GM23338 (cell line): Measurements from ENCODE around the gene SPP2. TPM values are rescaled to one million over a fixed set of nuclear protein-coding genes. Genes with fewer than 3 reads are reported as not detected.

Source experiments
- ATAC-seq: fragments of 200-7000 bp; cut with Tn5 transposase; 3 replicates; pipeline ENCODE4 v1.9.1; 2020
- DNase-seq: peaks from one replicate; pipeline ENCODE4 v3.0.0-alpha.2; 2015; ENCODE audit warnings: low spot score
- H2AFZ ChIP-seq: fragments of 200-600 bp; sonication (generic); 2 replicates; pipeline ENCODE4 v1.8.0; 2016; ENCODE audit warnings: antibody characterized with exemption, mild to moderate bottlenecking, moderate library complexity
- H3F3A ChIP-seq: fragments of 200-600 bp; sonication (generic); replicated peaks from 2 replicates; pipeline ENCODE4 v1.8.0; 2017; ENCODE audit warnings: antibody characterized with exemption, mixed run types, low read depth
- H3K27ac ChIP-seq: fragments of 200-600 bp; sonication (generic); 2 replicates; pipeline ENCODE4 v1.6.1; 2016; ENCODE audit warnings: low read depth
- H3K27me3 ChIP-seq: fragments of 200-600 bp; sonication (generic); 2 replicates; pipeline ENCODE4 v1.8.0; 2016; ENCODE audit warnings: mild to moderate bottlenecking, mixed run types, moderate library complexity; ENCODE audit not compliant: insufficient read depth
- H3K36me3 ChIP-seq: fragments of 200-600 bp; sonication (generic); 2 replicates; pipeline ENCODE4 v1.8.0; 2016; ENCODE audit warnings: mild to moderate bottlenecking; ENCODE audit not compliant: insufficient read depth
- H3K4me1 ChIP-seq: fragments of 200-600 bp; sonication (generic); 2 replicates; pipeline ENCODE4 v1.8.0; 2016; ENCODE audit warnings: mild to moderate bottlenecking, moderate library complexity; ENCODE audit not compliant: insufficient read depth
- H3K4me2 ChIP-seq: fragments of 200-600 bp; sonication (generic); 2 replicates; pipeline ENCODE4 v1.7.1; 2017; ENCODE audit warnings: mixed run types
- H3K4me3 ChIP-seq: fragments of 200-600 bp; sonication (generic); 2 replicates; pipeline ENCODE4 v1.6.1; 2016; ENCODE audit warnings: mixed run types
- H3K79me2 ChIP-seq: fragments of 200-600 bp; sonication (generic); replicated peaks from 2 replicates; pipeline ENCODE4 v1.8.0; 2017; ENCODE audit warnings: mild to moderate bottlenecking; ENCODE audit not compliant: insufficient read depth
- H3K9me2 ChIP-seq: fragments of 200-600 bp; sonication (generic); 2 replicates; pipeline ENCODE4 v1.8.0; 2017; ENCODE audit not compliant: insufficient read depth
- H4K20me1 ChIP-seq: fragments of 200-600 bp; sonication (generic); replicated peaks from 2 replicates; pipeline ENCODE4 v1.8.0; 2017; ENCODE audit warnings: mild to moderate bottlenecking; ENCODE audit not compliant: insufficient read depth
- H3K27ac Mint-ChIP-seq: 2 replicates; pipeline ENCODE4 v1.8.0; 2020; ENCODE audit warnings: inconsistent platforms, mild to moderate bottlenecking, moderate library complexity, mixed read lengths
- H3K27me3 Mint-ChIP-seq: 3 replicates; pipeline ENCODE4 v1.8.0; 2022; ENCODE audit warnings: low read depth, mild to moderate bottlenecking, moderate library complexity, mixed read lengths, inconsistent platforms; ENCODE audit not compliant: insufficient read depth, poor library complexity
- H3K36me3 Mint-ChIP-seq: 3 replicates; pipeline ENCODE4 v1.8.0; 2021; ENCODE audit warnings: low read depth, mild to moderate bottlenecking, inconsistent platforms, moderate library complexity, mixed read lengths
- H3K4me1 Mint-ChIP-seq: 3 replicates; pipeline ENCODE4 v1.8.0; 2020; ENCODE audit warnings: mild to moderate bottlenecking, inconsistent platforms, mixed read lengths
- H3K4me3 Mint-ChIP-seq: 3 replicates; pipeline ENCODE4 v1.8.0; 2021; ENCODE audit warnings: moderate library complexity, mild to moderate bottlenecking, inconsistent platforms, mixed read lengths
- H3K9me3 Mint-ChIP-seq: 3 replicates; pipeline ENCODE4 v1.8.0; 2020; ENCODE audit warnings: moderate library complexity, mild to moderate bottlenecking, inconsistent platforms, mixed read lengths
- CREB1 ChIP-seq: fragments of 250-450 bp; sonication (Bioruptor Pico); IDR thresholded peaks from 2 replicates; pipeline ENCODE4 v1.5.0; 2020; ENCODE audit warnings: low read depth, mild to moderate bottlenecking, moderate library complexity
- EZH2 ChIP-seq: fragments of 200-600 bp; sonication (generic); IDR thresholded peaks from one replicate; pipeline ENCODE4 v1.8.0; 2017; ENCODE audit warnings: antibody characterized with exemption, mild to moderate bottlenecking, low read depth; ENCODE audit not compliant: unreplicated experiment
- EZH2phosphoT487 ChIP-seq: fragments of 200-600 bp; sonication (generic); IDR thresholded peaks from one replicate; pipeline ENCODE4 v1.8.1; 2018; ENCODE audit warnings: antibody characterized with exemption; ENCODE audit not compliant: unreplicated experiment
- JUNB ChIP-seq: IDR thresholded peaks from one replicate; pipeline ENCODE4 v1.6.1; 2016; ENCODE audit warnings: antibody characterized with exemption; ENCODE audit not compliant: unreplicated experiment
- POLR2AphosphoS5 ChIP-seq: IDR thresholded peaks from 2 replicates; pipeline ENCODE4 v1.6.1; 2016; ENCODE audit warnings: antibody characterized with exemption, low read depth
- STAT1 ChIP-seq: IDR thresholded peaks from one replicate; pipeline ENCODE4 v1.6.1; 2016; ENCODE audit warnings: antibody characterized with exemption; ENCODE audit not compliant: unreplicated experiment
- ZNF114 ChIP-seq: fragments of 250-450 bp; sonication (Bioruptor Pico); IDR thresholded peaks from 2 replicates; pipeline ENCODE4 v1.5.0; 2020; ENCODE audit warnings: mild to moderate bottlenecking, moderate library complexity
- ZNF462 ChIP-seq: fragments of 250-450 bp; sonication (Bioruptor Pico); IDR thresholded peaks from 2 replicates; pipeline ENCODE4 v1.5.0; 2020; ENCODE audit warnings: mild to moderate bottlenecking, moderate library complexity
- polyA plus RNA-seq: library from polyadenylated mRNA; unstranded; fragments of >200 nt; fragmentation: Nextera tagmentation; extraction: Ambion mirVana; gene quantifications from 2 replicates; pipeline ENCODE4 v1.2.1, GENCODE V29; 2016
- total RNA-seq: library from RNA; depleted of rRNA; stranded (reverse); fragments of >200 nt; shearing (Covaris generic); gene quantifications from 2 replicates; pipeline ENCODE4 v1.2.3, GENCODE V29; 2014
- TF ChIP-seq, protein P1 (sequence below): IDR thresholded peaks from 2 replicates; pipeline ENCODE4 v1.6.1; 2016; ENCODE audit warnings: antibody characterized with exemption
- TF ChIP-seq, protein P2 (sequence below): IDR thresholded peaks from one replicate; pipeline ENCODE4 v1.6.1; 2018; ENCODE audit warnings: antibody characterized with exemption; ENCODE audit not compliant: unreplicated experiment
- TF ChIP-seq, protein P3 (sequence below), 2 experiments: fragments of 200-600 bp in 1 of 2; sonication (generic) in 1 of 2; conservative IDR thresholded peaks; 2 replicates each; pipeline versions ENCODE4 v1.5.1 to v1.6.1; 2016 to 2017; ENCODE audit warnings: antibody characterized with exemption in 2 of 2, low read depth in 2 of 2, mild to moderate bottlenecking in 2 of 2, moderate library complexity in 1 of 2

Gene SPP2
- total and polyA plus RNA-seq, 2 experiments from 2014 or later = not detected

DNA sequence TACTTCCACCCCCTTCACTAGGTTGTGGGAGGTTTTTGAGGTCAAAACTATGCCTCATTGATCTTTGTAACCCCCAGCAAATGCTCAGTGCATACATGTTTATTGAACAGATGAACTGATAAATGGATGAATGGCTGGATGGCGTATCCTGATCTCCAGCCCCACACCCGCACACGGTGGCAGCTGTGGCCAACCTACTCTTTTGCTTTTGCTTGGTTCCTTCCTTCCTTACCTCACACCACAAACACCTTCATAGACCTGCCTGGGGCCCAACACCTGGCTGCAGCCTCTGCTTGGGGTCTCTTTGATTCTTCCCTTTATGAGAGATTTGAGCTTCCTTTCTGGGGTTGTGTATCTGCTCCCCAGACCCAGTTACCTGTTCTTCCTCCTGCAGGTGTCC, 25.9 kb downstream of the SPP2 start:
- H3K36me3 ChIP-seq = no peaks in the 10 kb centered on the region
- H3K79me2 ChIP-seq = no peaks in the 10 kb centered on the region
- TF ChIP-seq, protein P1, sequence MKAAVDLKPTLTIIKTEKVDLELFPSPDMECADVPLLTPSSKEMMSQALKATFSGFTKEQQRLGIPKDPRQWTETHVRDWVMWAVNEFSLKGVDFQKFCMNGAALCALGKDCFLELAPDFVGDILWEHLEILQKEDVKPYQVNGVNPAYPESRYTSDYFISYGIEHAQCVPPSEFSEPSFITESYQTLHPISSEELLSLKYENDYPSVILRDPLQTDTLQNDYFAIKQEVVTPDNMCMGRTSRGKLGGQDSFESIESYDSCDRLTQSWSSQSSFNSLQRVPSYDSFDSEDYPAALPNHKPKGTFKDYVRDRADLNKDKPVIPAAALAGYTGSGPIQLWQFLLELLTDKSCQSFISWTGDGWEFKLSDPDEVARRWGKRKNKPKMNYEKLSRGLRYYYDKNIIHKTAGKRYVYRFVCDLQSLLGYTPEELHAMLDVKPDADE = no peak
- TF ChIP-seq JUNB (no peak), EZH2phosphoT487 (no peak), ZNF462 (no peak), POLR2AphosphoS5 (no peak), CREB1 (CRISPR knock-in tag) (no peak), ZNF114 (CRISPR knock-in tag) (no peak), EZH2 (no peak), STAT1 (no peak)
- TF ChIP-seq, protein P2, sequence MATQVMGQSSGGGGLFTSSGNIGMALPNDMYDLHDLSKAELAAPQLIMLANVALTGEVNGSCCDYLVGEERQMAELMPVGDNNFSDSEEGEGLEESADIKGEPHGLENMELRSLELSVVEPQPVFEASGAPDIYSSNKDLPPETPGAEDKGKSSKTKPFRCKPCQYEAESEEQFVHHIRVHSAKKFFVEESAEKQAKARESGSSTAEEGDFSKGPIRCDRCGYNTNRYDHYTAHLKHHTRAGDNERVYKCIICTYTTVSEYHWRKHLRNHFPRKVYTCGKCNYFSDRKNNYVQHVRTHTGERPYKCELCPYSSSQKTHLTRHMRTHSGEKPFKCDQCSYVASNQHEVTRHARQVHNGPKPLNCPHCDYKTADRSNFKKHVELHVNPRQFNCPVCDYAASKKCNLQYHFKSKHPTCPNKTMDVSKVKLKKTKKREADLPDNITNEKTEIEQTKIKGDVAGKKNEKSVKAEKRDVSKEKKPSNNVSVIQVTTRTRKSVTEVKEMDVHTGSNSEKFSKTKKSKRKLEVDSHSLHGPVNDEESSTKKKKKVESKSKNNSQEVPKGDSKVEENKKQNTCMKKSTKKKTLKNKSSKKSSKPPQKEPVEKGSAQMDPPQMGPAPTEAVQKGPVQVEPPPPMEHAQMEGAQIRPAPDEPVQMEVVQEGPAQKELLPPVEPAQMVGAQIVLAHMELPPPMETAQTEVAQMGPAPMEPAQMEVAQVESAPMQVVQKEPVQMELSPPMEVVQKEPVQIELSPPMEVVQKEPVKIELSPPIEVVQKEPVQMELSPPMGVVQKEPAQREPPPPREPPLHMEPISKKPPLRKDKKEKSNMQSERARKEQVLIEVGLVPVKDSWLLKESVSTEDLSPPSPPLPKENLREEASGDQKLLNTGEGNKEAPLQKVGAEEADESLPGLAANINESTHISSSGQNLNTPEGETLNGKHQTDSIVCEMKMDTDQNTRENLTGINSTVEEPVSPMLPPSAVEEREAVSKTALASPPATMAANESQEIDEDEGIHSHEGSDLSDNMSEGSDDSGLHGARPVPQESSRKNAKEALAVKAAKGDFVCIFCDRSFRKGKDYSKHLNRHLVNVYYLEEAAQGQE = no peak
- TF ChIP-seq, protein P3, sequence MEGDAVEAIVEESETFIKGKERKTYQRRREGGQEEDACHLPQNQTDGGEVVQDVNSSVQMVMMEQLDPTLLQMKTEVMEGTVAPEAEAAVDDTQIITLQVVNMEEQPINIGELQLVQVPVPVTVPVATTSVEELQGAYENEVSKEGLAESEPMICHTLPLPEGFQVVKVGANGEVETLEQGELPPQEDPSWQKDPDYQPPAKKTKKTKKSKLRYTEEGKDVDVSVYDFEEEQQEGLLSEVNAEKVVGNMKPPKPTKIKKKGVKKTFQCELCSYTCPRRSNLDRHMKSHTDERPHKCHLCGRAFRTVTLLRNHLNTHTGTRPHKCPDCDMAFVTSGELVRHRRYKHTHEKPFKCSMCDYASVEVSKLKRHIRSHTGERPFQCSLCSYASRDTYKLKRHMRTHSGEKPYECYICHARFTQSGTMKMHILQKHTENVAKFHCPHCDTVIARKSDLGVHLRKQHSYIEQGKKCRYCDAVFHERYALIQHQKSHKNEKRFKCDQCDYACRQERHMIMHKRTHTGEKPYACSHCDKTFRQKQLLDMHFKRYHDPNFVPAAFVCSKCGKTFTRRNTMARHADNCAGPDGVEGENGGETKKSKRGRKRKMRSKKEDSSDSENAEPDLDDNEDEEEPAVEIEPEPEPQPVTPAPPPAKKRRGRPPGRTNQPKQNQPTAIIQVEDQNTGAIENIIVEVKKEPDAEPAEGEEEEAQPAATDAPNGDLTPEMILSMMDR (conservative IDR thresholded peaks at IDR 0.05; ENCODE audit: low read depth in 2 of 2) = no peak
- Mint-ChIP-seq H3K36me3 (no peaks in the 10 kb centered on the region), H3K4me1 (no peaks in the 10 kb centered on the region; the same call in 2 of the 3 replicates), H3K27me3 (peaks cover 3% of the 10 kb centered on the region), H3K9me3 (peaks cover 5% of the 10 kb centered on the region; the same call in 1 of the 3 replicates), H3K4me3 (no peak overlapping the region), H3K27ac (no peak overlapping the region)
- H2AFZ ChIP-seq = no peak overlapping the region
- H3K4me2 ChIP-seq = no peak overlapping the region
- H3K9me2 ChIP-seq = no peaks in the 10 kb centered on the region
- DNase-seq (no peak), ATAC-seq (no peak)
- H3K27me3 ChIP-seq = no peaks in the 10 kb centered on the region
- no peaks in the 10 kb centered on the region for H4K20me1 ChIP-seq
- no peak overlapping the region for H3K4me3 ChIP-seq
- H3F3A ChIP-seq = no peaks in the 10 kb centered on the region
- H3K27ac ChIP-seq = no peak overlapping the region
- H3K4me1 ChIP-seq = no peaks in the 10 kb centered on the region
